ENCODE measurements around the gene MS4A10. TPM values are rescaled to one million over a fixed set of nuclear protein-coding genes. Genes with fewer than 3 reads are reported as not detected.

Gene MS4A10
- total and polyA plus RNA-seq, 10 of the 15 experiments (the other 5 are each of a cell fraction or from before 2014, with no cell fraction given) = not detected

DNA sequence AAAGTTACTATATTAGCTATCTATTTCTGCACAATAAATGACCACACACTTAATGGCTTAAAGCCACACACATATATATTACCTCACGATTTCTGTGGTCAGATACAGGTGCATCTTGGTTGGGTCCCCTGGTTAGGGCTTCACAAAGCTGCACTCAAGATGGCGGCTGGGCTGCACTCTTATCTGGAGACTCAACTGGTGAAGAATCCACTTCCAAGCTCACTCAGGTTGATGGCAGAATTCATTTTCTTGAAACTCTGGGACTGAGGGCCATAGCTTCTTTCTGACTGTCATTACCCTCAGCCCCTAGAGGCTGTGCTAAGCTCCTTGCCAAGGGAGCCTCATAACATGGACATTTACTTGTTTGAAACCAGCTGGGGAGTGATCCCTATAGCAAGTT lies 5.1 kb upstream of the MS4A10 start:
- no peak for FAIRE-seq
- no peak overlapping the region for H3K4me2 ChIP-seq (ENCODE audit: control insufficient read depth, insufficient read depth)
- H4K20me1 ChIP-seq (ENCODE audit: control insufficient read depth, insufficient read depth) = no peaks in the 10 kb centered on the region
- no peak for DNase-seq (ENCODE audit: low read depth, low spot score)
- no peaks in the 10 kb centered on the region for H3K27me3 ChIP-seq (replicated peaks in 1 of 2; ENCODE audit: control insufficient read depth in 2 of 2, insufficient read depth in 2 of 2, low read length in 1 of 2)
- ChIA-PET RAD21 (ENCODE audit: unreplicated experiment) (interaction anchor here (1.9 kb wide), 2 partner anchors 15 to 17 kb away, joined by 6 to 8 read pairs; no protein-coding TSS in a partner anchor), CTCF (interaction anchor here (1.0 to 9.3 kb wide), 6 partner anchors 10 to 474 kb away, joined by 3 to 184 read pairs (median 16); no protein-coding TSS in a partner anchor), SMC1A (ENCODE audit: uncharacterized antibody, unreplicated experiment) (interaction anchor here (1.0 to 12.5 kb wide), 7 partner anchors 10 to 122 kb away, joined by 3 to 143 read pairs (median 8); no protein-coding TSS in a partner anchor), POLR2A (no interaction called here)
- no peak overlapping the region for H3K27ac ChIP-seq (ENCODE audit: control insufficient read depth, insufficient read depth)
- no peak overlapping the region for H3K9ac ChIP-seq (ENCODE audit: control insufficient read depth, insufficient read depth, low read length)
- in situ Hi-C loops (cut with MboI) (no loop called here), intact Hi-C loops (cut with micrococcal nuclease; ENCODE audit: unreplicated experiment) (no loop called here)
- TF ChIP-seq CHD4 (IDR thresholded peaks at IDR 0.05) (no peak), TBL1XR1 (IDR thresholded peaks at IDR 0.05; ENCODE audit: low read depth, low read length) (no peak), SUPT20H (IDR thresholded peaks at IDR 0.05; ENCODE audit: borderline replicate concordance, control insufficient read depth, low read depth, low read length) (no peak), STAT1 (conservative IDR thresholded peaks at IDR 0.05) (no peak), RFX5 (IDR thresholded peaks at IDR 0.05; ENCODE audit: low read depth, low read length) (no peak), RB1 (IDR thresholded peaks at IDR 0.05; ENCODE audit: borderline replicate concordance) (no peak), TARDBP (IDR thresholded peaks at IDR 0.05; ENCODE audit: borderline replicate concordance) (no peak)
- TF ChIP-seq, protein P1, sequence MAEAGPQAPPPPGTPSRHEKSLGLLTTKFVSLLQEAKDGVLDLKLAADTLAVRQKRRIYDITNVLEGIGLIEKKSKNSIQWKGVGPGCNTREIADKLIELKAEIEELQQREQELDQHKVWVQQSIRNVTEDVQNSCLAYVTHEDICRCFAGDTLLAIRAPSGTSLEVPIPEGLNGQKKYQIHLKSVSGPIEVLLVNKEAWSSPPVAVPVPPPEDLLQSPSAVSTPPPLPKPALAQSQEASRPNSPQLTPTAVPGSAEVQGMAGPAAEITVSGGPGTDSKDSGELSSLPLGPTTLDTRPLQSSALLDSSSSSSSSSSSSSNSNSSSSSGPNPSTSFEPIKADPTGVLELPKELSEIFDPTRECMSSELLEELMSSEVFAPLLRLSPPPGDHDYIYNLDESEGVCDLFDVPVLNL (IDR thresholded peaks at IDR 0.05; ENCODE audit: low read depth, low read length) = no peak
- TF ChIP-seq, protein P2, sequence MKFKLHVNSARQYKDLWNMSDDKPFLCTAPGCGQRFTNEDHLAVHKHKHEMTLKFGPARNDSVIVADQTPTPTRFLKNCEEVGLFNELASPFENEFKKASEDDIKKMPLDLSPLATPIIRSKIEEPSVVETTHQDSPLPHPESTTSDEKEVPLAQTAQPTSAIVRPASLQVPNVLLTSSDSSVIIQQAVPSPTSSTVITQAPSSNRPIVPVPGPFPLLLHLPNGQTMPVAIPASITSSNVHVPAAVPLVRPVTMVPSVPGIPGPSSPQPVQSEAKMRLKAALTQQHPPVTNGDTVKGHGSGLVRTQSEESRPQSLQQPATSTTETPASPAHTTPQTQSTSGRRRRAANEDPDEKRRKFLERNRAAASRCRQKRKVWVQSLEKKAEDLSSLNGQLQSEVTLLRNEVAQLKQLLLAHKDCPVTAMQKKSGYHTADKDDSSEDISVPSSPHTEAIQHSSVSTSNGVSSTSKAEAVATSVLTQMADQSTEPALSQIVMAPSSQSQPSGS (IDR thresholded peaks at IDR 0.05; ENCODE audit: low read length) = no peak
- no TSS peak for BruUV-seq (replicated peaks)
- no peak for ATAC-seq
- H2AFZ ChIP-seq (ENCODE audit: control insufficient read depth, low read depth, low read length) = no peak overlapping the region
- H3K36me3 ChIP-seq (ENCODE audit: control insufficient read depth in 2 of 2, insufficient read depth in 2 of 2, low read length in 1 of 2) = no peaks in the 10 kb centered on the region
- no peaks in the 10 kb centered on the region for H3K9me3 ChIP-seq (replicated peaks; ENCODE audit: control insufficient read depth, insufficient read depth, low read length)
- no peak overlapping the region for H3K4me3 ChIP-seq
- H3K79me2 ChIP-seq (ENCODE audit: control insufficient read depth, insufficient read depth, low read length) = no peaks in the 10 kb centered on the region
- H3K4me1 ChIP-seq (ENCODE audit: control insufficient read depth, insufficient read depth, low read length) = peaks cover 7% of the 10 kb centered on the region
- WGBS (ENCODE audit: insufficient coverage, insufficient replicate concordance, low lambda C conversion rate, missing lambda C conversion rate) = 50% methylated on average over 2 of the region's 2 CpGs
